Colonic mucosa (tissue), 4 donors: ENCODE results near the gene GARS1. TPM values are rescaled to one million over a fixed set of nuclear protein-coding genes. Genes with fewer than 3 reads are reported as not detected.

Experiments
- DNase-seq: peaks from one replicate; pipeline ENCODE4 v3.0.0-alpha.2; 2020
- H3K27ac ChIP-seq: fragments of 200-600 bp; one replicate; pipeline ENCODE4 v1.8.0; 2021
- H3K27me3 ChIP-seq: fragments of 200-600 bp; one replicate; pipeline ENCODE4 v1.8.0; 2021
- H3K36me3 ChIP-seq: fragments of 200-600 bp; one replicate; pipeline ENCODE4 v1.8.0; 2021
- H3K4me1 ChIP-seq: fragments of 200-600 bp; one replicate; pipeline ENCODE4 v1.8.0; 2021; ENCODE audit warnings: mild to moderate bottlenecking
- H3K4me3 ChIP-seq: fragments of 200-600 bp; one replicate; pipeline ENCODE4 v1.8.0; 2021
- H3K9ac ChIP-seq, 2 donors: one replicate each; pipeline ENCODE4 v1.7.0; 2013; ENCODE audit warnings: control low read depth in 2 of 2, low read depth in 2 of 2, low read length in 2 of 2
- H3K9me3 ChIP-seq: fragments of 200-600 bp; one replicate; pipeline ENCODE4 v1.8.0; 2021
- CTCF ChIP-seq: fragments of 200-600 bp; IDR thresholded peaks from one replicate; pipeline ENCODE4 v1.8.0; 2022; ENCODE audit warnings: antibody characterized with exemption, mild to moderate bottlenecking
- intact Hi-C: fragments of 100-400 bp; cut with DNase I; formaldehyde crosslinking; loops from one replicate; pipeline ENCODE4 v1.14.1; 2022
- total RNA-seq, 2 donors: library from RNA; stranded (reverse); fragmentation: NEBNext Ultra II Directional in 1 of 2; extraction: Animal tissue kit (Norgen Biotek cat#: 25700) in 1 of 2; gene quantifications; one replicate each; pipeline ENCODE4 v1.2.1, GENCODE V29; 2021
- donor health status: healthy.
- donor health status: DM: no; HTN: no; CAD: no.
- donor health status: DM: no; HTN: no; CAD: no.

Gene GARS1
- total RNA-seq, 2 donors from 2014 or later: 90.9 to 144 TPM

DNA sequence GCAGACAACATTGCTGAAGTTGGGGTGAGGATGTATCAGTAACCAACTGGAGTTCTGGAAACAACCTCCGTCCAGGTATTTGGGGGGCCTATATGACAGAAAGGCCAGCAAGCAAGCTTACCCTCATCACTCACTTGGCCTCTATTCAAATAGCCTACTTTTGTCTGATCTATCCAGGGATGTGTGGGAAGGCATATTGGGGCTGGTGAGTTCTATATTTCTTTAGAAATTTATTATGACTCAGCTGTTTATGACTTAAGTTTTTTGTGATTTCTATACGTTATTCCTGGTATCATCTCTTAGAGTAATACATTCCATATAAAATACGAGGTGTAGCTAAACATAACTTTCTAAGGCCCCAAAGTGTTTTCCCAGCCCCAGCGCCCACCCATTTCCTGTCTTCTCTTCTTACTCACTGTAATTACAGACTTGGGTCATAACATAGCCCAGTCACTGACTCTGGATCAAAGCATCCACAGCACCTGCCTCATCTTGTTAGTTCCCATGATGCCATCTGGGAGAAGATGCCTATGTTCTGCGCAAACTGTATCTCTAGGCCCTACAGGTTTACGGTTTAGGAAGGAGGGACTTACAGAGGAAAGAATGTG, 18.1 kb downstream of the GARS1 start:
- peaks cover 8% of the 10 kb centered on the region for H3K36me3 ChIP-seq
- no peak for TF ChIP-seq CTCF
- H3K4me3 ChIP-seq: no peak overlapping the region
- no peak overlapping the region for H3K27ac ChIP-seq
- DNase-seq: no peak
- H3K4me1 ChIP-seq: no peaks in the 10 kb centered on the region
- no peaks in the 10 kb centered on the region for H3K9me3 ChIP-seq
- H3K9ac ChIP-seq: no peak overlapping the region
- intact Hi-C loops: no loop called here
- H3K27me3 ChIP-seq: no peaks in the 10 kb centered on the region

DNA sequence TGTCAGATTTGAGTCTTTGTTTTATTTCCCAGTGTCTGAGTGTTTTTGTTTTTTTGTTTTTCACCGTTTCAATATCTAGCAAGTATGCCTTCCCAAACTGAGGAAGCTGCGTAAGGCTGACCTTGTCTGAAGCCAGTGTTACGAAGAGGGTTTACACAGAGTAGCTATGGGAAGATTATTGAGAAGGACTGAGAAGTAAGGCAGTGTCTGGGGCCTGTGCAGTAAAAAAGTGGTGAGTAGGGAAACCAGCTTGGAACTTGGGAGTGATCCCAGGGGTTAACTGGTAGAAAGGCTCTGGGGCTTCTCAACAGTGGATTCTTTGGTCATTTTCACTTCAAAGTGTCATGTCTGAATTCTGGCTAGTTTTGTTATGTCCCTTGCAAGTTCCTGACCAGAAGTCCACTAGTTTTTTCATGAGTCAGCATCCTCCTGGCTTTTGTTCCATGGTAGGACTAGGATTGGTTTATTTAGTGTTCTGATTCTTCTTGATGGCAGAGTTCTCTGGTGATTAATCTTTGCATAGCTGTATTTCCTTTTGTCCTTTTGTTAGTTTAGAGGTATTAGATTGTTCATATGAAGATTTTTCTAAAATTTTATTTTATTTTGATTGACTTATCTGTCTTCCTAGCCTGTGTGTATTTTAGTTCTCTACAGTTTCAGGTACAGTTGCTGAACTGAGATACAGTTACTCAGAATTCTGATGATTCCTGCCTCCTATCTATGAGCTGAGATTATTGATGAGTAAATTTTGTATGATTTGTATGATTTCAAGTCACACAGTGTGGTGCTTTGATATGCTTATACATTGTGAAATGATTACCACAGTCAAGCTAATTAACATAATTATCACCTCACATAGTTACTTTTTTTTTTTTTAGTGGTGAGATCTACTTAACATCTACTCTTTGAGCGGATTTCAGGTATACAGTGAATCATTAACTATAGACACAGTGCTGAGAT, 19.0 kb downstream of the GARS1 start:
- Histone ChIP-seq H3K27ac (no peak overlapping the region), H3K9ac (no peak overlapping the region), H3K4me1 (no peaks in the 10 kb centered on the region), H3K4me3 (no peak overlapping the region), H3K9me3 (no peaks in the 10 kb centered on the region), H3K36me3 (peaks cover 10% of the 10 kb centered on the region), H3K27me3 (no peaks in the 10 kb centered on the region)
- no peak for DNase-seq
- TF ChIP-seq CTCF: no peak
- intact Hi-C loops: no loop called here

DNA sequence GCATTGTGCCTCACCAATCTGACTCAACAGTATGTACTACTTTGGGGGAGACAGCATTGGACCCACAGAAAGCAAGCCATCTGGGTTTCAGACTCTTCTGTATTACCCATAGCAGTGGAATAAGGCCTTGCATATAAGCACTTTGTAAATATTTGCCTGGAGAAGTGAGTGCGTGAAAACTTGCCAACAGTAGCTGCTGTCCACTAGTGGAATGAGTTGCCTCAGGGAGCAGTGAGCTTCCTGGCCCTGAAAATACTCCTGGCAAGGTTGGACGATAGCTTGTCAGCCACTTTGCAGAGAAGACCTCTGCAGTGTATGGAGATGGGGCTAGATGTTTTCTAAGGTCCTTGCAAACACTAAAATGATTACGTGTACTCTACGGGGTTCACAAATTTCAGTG, 21.6 kb downstream of the GARS1 start:
- H3K27ac ChIP-seq: no peak overlapping the region
- no peak for DNase-seq
- H3K9me3 ChIP-seq: no peaks in the 10 kb centered on the region
- no peaks in the 10 kb centered on the region for H3K4me1 ChIP-seq
- no peak overlapping the region for H3K4me3 ChIP-seq
- intact Hi-C loops: no loop called here
- TF ChIP-seq CTCF: no peak
- H3K36me3 ChIP-seq: peaks cover 11% of the 10 kb centered on the region
- no peak overlapping the region for H3K9ac ChIP-seq
- H3K27me3 ChIP-seq: no peaks in the 10 kb centered on the region

- H3K36me3 ChIP-seq: peaks cover 16% of the 10 kb centered on the region
- intact Hi-C loops: no loop called here
- no peak for TF ChIP-seq CTCF
- H3K4me3 ChIP-seq: no peak overlapping the region
- H3K4me1 ChIP-seq: no peaks in the 10 kb centered on the region
- H3K27ac ChIP-seq: no peak overlapping the region
- no peaks in the 10 kb centered on the region for H3K27me3 ChIP-seq
- no peaks in the 10 kb centered on the region for H3K9me3 ChIP-seq
- no peak for DNase-seq
- no peak overlapping the region for H3K9ac ChIP-seq
Measured at GRCh38 chr7:30617359-30617758, 22.7 kb downstream of the GARS1 start.

DNA sequence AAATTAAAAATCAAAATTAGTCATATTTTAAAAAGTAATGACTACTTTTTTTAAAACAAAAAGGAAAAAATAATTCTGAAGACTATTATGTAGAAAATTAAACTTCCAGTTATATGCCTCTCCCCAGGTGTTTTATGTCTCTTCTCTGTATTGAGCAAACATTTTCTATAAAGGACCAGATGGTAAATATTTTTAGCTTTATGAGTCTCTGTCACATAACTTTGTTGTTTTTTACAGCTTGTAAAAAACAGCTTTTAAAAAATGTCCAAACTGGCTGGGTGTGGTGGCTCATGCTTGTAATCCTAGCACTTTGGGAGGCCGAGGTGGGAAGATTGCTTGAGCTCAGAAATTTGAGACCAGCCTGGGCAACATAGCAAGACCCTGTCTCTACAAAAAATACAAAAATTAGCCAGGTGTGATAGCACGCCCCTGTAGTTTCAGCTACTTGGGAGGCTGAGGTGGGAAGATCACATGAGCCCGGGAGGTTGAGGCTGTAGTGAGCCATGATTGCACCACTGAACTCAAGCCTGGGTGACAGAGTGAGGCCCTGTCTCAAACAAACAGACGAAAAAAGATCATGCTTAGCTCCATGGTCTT, 23.5 kb downstream of the GARS1 start:
- Histone ChIP-seq H3K27ac (no peak overlapping the region), H3K36me3 (peaks cover 16% of the 10 kb centered on the region), H3K27me3 (no peaks in the 10 kb centered on the region), H3K9me3 (no peaks in the 10 kb centered on the region), H3K4me1 (no peaks in the 10 kb centered on the region), H3K4me3 (no peak overlapping the region), H3K9ac (no peak overlapping the region)
- TF ChIP-seq CTCF: no peak
- no peak for DNase-seq
- intact Hi-C loops: no loop called here
